NCI-H345 (cell line): ENCODE results near the gene PATL2.
"Not testable (repeated sequence)": the region's sequence is repeated elsewhere in the genome, so short reads cannot be mapped to it uniquely, and the experiment has no call there.

Source experiments
- DNase-seq: peaks from one replicate; lab custom pipeline; 2025; lab: John Stamatoyannopoulos, UW

PATL2 gene

DNA sequence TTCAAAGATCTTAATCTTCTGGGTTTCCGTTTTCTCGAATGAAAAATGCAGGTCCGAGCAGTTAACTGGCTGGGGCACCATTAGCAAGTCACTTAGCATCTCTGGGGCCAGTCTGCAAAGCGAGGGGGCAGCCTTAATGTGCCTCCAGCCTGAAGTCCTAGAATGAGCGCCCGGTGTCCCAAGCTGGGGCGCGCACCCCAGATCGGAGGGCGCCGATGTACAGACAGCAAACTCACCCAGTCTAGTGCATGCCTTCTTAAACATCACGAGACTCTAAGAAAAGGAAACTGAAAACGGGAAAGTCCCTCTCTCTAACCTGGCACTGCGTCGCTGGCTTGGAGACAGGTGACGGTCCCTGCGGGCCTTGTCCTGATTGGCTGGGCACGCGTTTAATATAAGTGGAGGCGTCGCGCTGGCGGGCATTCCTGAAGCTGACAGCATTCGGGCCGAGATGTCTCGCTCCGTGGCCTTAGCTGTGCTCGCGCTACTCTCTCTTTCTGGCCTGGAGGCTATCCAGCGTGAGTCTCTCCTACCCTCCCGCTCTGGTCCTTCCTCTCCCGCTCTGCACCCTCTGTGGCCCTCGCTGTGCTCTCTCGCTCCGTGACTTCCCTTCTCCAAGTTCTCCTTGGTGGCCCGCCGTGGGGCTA, at the start of gene PATL2, which contains the start of gene B2M:
Gene PATL2 (minus strand): TSS at position 228 of the 647 bp plus-strand sequence. CDS start 34,833 bp downstream, outside the sequence.
Gene B2M (plus strand): TSS at position 422 of the 647 bp plus-strand sequence. CDS start 30 bp downstream, at position 452.
- peak; percentile 92 for DNase-seq

DNA sequence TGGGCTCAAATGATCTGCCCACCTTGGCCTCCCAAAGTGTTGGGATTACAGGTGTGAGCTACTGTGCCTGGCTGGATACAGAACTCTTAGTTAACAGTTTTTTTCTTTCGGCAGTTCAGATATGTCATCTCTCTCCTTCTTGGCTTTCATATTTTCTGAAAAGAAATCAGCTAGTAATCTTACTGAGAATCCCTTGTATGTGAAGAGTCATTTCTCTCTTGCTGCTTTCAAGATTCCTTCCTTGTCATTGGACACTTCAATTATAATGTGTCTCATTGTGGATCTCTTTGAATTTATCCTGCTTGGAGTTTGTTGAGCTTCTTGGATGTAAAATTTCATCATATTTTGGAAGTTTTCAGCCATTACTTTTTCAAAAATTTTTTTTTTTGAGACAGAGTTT, 42.2 kb upstream of the PATL2 start:
- DNase-seq: no peak

DNA sequence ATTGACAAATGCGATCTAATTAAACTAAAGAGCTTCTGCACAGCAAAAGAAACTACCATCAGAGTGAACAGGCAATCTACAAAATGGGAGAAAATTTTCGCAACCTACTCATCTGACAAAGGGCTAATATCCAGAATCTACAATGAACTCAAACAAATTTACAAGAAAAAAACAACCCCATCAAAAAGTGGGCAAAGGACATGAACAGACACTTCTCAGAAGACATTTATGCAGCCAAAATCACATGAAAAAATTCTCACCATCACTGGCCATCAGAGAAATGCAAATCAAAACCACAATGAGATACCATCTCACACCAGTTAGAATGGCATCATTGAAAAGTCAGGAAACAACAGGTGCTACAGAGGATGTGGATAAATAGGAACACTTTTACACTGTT, 32.3 kb upstream of the PATL2 start:
- DNase-seq: not testable (repeated sequence)

DNA sequence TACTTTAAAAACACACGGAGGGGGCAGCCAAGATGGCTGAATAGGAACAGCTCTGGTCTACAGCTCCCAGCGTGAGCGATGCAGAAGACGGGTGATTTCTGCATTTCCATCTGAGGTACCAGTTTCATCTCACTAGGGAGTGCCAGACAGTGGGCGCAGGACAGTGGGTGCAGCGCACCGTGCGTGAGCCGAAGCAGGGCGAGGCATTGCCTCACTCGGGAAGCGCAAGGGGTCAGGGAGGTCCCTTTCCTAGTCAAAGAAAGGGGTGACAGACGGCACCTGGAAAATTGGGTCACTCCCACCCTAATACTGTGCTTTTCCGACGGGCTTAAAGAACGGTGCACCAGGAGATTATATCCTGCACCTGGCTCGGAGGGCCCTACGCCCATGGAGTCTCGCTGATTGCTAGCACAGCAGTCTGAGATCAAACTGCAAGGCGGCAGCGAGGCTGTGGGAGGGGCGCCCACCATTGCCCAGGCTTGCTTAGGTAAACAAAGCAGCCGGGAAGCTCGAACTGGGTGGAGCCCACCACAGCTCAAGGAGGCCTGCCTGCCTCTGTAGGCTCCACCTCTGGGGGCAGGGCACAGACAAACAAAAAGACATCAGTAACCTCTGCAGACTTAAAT, 28.2 kb upstream of the PATL2 start:
- not testable (repeated sequence) for DNase-seq

DNA sequence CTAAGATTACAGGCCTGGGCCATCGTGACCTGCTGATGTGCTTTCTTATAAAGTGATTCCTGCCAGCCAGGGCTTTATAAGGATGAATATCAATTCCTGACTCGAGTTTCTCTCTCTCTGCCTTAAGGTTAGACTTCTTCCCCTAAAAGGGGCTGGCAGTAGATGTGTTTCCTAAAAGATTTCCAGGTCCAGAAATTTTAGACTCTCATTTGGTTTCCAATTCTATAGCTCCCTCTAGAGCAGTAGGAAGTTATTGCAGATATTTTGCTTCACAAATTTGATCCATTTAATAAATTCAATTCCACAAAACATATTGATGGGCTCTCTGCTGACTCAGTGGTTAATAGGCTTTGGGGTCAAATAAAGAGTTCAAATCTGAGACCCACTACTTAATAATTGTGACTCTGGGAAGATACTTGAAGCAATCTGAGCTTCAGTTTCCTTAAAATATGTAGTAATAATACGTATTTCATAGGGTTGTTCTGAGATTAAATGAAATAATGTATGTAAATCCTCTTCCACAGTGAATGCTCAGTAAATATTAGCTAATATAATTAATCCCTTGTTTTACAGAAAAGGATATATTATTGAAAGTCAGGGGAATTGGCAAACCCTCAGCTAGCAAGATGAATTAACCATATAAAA, 27.3 kb upstream of the PATL2 start:
- DNase-seq: peak; percentile 34

DNA sequence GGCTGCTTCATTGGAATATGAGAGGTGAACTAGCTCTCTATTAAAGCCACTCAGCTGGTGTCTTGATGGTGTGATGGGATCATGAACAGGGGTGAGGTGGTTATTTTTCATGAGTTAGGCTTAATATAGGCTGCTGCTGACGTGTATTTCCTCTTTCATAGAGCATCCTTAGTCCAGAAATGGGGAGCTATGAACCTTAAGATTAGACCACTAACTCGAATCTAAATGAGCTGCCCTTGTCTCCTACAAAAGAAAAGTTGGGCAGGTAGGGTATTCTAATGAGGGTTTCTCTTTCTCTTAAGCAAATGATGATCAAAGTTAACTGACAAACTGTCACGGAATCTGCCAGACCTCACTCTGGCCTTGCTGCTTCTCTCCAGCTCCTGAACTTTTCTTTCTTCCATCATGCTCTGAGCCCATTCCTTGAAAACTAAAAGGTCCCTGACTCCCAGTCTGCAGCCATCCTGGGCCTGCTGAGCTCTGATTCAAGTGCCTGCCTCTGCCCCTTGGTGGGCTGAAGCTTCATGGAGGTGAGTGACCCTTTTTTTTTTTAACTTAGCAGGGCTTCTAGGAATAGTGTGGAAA, 25.1 kb upstream of the PATL2 start, which contains the start of gene TRIM69:
Gene TRIM69 (plus strand): TSS at position 348 of the 585 bp plus-strand sequence. CDS start 177 bp downstream, at position 525.
- no peak for DNase-seq

DNA sequence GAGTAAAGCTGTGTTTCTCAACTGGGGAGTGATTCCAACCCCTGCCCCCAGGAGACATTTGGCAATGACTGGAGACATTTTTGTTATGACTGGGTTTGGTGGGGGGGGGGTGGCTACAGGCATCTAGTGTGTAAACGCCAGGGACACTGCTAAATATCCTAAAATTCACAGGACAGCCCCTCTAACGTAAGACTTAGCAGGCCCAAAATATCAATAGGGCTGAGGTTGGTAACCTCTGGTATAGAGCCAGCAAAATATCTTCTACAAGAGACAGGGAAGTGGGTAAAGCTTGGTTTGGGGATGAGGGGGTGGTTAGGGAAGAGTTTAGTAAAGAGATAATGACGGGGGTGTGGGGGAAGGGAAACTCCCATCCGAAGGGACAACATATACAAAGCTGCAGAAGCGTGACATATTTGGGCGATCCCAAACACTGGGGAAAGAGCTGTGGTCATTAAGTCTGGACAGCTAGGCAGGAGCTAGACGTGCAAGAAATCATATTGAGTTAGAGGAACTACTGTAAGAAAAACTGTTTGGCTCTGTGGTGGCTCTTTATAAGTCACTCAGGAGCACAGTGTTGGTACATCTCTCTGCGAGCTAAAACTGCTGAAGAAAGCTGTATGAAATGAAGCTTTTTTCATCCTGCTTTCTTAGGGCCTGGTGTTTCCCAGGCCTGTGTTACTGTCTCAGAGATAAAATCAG, 24.5 kb upstream of the PATL2 start:
- DNase-seq: no peak

DNA sequence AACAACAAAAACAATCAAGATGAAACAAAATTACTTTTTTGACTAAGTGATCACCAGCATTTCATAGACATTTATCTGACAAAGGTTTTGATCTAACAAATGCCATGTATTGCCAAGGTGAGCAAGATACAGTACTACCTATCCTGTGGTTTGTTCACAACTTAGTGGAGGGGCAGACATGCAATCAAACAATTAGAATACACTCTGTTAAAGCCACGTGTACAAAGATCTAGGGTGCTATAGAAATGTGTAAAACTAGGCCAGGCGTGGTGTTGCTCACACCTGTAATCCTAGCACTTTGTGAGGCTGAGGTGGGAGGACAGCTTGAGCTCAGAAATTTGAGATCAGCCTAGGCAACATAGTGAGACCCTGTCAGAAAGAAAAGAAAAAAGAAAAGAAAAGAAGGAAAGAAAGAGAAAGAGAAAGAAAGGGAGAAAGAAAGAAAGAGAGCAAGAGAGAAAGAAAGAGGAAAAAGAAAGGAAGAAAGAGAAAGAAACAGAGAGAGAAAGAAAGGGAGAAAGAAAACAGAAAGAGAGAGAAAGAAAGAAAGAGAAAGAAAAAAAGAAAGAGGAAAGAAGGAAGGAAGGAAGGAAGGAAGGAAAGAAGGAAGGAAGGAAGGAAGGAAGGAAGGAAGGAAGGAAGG, 23.8 kb upstream of the PATL2 start:
- DNase-seq: no peak

DNA sequence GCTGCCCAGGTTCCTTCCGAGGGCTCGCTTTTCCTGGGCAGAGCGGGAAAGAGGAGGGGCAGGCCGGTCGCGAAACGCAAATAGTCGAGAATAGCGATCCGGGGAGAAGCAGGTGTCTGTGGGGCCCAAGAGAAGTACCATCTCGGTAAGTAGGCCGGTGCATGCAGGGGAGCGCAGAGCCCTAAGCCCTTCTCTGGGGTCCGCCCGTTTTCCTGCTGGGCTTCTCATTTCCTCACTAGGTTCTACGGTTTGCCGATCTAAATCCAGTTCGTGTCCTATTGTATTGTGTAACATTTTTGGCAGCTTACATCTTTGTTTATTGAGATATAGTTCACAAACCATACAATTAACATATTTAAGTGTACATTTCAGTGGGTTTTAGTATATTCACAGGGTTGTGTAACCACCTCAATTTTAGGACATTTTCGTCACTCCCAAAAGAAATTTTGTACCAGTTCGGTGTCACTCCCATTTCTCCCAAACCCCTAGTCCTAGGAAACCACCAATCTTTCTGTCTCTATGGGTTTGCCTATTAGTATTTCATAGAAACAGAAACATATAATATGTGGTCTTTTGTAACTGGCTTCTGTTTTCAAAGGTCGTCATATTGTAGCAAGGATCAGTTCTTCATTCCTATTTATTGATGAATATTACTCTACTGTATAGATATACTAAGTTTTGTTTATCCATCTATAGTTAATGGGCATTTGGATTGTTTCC, 18.4 kb upstream of the PATL2 start:
- DNase-seq: peak; percentile 44

DNA sequence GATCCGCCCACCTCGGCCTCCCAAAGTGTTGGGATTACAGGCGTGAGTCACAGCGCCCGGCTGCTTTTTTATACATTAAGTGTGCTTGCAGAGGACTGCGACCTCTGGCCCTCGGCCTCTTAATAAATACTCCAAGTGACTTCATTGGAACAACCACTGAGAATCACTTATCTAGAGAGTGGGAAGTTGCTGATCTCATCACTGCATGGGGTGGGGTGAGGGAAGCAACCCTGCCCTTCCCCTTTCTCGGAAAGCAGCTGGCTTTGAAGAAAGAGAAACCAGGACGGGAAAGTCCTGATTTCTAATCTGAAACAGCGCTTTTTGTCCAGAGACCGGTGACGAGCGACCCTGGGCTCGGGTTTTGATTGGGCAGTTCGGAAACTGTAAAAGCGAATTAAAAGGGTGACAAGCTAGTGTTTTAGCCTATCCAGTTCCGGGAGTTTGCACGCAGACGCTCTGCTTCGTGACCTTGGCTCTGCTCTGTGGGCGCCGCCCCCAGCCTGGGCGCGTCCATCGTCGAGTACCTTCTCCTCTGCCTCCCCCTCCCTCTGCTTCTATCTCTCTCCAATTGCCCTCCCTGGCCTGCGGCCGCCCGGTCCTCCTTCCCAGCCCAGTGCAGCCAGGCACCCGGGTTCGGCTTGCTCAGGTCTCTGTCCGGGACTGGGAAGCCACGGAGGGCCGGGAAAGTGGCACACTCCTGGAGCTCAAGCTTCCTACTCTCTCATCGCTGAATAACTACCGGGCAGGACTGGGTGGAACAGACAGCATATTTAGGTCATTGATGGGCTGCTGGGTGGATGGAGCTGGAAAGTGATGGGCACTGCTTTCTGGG, 17.7 kb upstream of the PATL2 start:
- DNase-seq: peak; percentile 93

DNA sequence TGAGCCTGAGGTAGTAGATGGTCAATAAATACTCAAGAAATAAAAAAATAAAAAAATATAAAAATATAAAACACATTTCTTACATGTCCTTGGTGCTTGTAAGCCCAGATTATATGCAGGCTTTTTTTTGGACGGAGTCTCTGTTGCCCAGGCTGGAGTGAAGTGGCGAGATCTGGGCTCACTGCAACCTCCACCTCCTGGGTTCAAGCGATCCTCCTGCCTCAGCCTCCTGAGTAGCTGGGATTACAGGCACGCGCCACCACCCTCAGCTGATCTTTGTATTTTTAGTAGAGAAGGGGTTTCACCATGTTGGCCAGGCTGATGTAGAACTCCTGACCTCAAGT, 17.1 kb upstream of the PATL2 start:
- not testable (repeated sequence) for DNase-seq

DNA sequence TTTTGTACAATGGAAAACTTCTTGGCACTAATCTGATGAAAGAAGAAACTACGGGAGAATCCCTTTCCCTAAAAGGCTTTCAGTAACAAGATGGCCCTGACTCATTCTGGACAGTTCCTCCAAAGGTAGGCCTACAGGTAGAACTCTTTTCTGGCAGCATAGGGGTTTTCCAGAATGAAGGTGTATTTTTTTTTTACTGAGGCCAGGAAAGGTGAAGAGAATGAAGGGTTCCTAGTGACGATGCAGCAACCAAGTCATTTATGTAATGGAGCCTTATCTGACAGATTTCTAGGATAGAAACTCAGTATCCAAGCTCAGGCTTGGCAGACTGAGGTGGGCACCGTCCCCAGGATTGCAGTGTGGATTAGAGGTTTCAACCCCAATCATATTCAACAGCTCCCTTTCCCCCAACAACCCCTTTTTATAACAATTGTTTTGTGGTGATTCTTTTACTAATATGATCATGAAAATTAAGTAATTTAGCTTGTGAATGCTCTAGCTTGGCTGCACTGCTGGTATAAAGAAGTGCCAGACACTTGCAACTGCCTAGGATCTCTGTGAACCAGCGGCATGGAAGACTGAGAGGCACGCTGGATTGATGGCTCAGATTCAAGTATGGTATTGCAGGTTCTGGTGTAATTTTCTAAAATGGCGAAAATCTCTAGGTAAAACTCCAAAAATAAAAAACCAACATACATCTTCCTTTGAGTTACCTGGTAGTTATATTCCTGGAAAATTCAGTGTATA, 16.5 kb upstream of the PATL2 start:
- DNase-seq: no peak

DNA sequence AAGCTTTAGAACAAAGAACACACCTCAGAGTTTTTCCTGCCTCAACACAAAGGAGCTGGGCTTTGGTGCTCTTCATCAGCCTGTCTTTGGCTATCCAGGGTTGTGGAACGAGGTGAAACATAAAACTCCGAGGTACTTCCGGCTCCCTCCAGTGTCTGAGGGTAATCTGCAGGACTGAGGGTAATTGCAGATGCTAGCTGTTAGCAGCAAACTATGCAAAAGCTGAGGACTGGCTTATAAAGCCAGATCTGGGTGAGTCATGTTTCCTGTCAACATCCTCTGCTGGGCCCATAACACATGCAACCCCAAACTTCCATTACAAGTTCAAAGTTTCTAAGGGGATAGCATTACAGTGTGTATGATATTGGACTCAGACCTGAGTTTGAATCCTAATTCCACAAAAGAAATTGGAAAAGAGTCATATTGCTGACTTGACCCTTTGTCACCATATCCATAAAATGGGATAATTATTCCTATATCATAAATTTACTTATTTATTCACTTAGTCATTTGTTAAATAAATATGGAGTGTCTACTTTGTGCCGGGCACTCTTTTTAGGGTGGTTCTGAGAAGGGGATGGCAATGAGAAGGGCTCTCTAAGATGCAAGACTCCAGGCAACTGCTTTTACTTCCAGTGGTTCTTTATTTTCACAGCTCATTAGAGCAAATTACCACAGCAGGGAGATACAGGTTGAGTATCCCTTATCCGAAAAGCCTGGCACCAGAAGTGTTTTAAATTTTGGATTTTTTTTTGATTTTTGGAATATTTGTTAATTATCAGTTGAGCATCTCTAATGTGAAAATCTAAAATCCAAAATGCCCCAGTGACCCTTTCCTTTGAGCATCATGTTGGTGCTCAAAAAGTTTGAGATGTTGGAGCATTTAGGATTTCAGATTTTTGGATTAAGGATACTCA, 15.7 kb upstream of the PATL2 start:
- DNase-seq: no peak

DNA sequence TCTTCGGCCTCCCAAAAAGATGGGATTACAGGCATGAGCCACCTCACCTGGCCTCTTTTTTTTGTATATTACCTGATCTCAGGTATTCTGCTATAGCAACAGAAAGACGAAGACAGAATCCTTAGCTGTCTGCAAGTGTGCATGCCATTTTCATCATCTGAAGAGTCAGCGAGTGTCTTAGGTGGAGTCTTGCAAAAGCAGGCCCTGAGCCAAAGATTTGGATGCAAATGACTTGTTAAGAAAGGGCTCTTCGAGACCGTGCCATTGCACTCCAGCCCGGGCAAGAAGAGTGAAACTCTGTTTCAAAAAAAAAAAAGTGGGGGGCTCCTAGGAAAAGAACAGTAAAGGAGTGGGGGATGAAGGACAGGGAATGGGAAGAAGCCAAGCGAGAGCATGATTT, 15.0 kb upstream of the PATL2 start:
- DNase-seq: no peak

DNA sequence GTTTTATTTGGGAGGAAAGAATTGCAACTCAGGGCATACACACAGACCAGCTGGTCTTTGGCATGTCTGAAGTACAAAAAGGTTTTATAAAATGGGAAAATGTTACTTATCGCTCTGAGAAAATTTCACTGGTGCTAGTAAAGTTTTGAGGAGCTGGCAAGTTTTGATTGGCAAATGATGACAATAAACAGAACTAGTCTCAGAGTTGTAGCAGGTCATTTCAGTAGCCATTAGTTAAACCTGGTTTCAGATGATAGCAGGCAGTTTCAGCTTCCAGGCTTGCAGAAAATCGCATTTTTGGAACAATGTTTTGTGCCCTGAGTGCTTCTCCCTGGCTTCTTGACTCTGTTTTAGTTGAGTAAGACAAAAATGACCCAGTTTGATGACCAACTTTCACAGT, 10.9 kb upstream of the PATL2 start:
- no peak for DNase-seq

DNA sequence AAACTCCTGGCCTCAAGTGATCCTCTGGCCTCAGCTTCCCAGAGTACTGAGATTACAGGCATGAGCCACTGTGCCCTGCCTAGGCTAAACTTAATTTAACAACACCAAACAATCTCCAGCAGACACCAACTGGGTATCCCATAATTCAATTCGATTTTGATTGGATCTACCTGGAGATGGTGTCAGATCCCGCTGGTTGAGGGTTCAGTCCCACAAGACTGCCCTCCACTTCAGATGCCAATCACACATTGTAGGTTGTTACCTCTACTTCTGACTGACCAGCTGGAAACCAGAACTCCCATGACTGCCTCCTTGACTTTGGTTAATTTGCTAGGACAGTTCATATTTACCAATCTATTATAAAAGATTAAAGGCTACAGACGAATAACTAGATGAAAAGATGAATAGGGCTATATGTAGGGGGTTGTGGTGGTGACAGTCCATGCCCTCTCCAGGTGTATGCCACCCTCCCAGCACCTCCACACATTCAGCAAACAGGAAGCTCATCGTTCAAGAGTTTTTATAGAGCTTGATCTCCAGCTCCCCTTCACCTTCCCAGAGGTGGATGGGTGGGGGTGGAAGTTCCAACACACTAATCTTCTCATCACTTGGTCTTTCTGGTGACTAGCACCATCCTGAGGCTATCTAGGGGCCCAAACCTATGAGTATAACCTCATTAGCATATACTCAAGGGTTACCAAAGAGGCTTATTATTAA, 9.5 kb upstream of the PATL2 start:
- DNase-seq: no peak

DNA sequence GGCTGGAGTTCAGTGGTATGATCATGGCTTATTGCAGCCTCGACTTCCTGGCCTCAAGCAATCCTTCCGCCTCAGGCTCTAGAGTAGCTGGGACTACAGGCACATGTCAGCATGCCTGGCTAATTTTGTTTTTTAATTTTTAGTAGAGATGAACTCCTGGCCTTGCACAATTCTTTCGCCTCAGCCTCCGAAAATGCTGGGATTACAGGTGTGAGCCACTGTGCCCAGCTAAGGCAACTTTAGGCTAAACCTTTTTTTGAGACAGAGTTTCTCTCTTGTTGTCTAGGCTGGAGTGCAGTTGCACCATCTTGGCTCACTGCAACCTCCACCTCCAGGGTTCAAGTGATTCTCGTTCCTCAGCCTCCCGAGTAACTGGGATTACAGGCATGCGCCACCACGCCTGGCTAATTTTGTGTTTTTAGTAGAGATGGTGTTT, 8.9 kb upstream of the PATL2 start:
- not testable (repeated sequence) for DNase-seq
